H54 (cell line): ENCODE measurements around the gene MLX.
A peak's percentile ranks its signal among the peaks of the same experiment; 100 is the strongest.
"Not testable (repeated sequence)": the region's sequence is repeated elsewhere in the genome, so short reads cannot be mapped to it uniquely, and the experiment has no call there.

Experiments
- DNase-seq: peaks from one replicate; pipeline ENCODE4 v3.0.0; 2011; ENCODE audit warnings: low spot score, mixed read lengths; ENCODE audit not compliant: insufficient read length
- FAIRE-seq: peaks from 3 replicates; lab custom pipeline; 2011; peaks lifted over from hg19 to GRCh38; lab: Jason Lieb, UNC
- POLR2A ChIP-seq: IDR thresholded peaks from 2 replicates; pipeline ENCODE4 v1.6.1; 2011; ENCODE audit warnings: low read depth, mild to moderate bottlenecking, low read length

Gene MLX

GRCh38 chr17:42543190-42544079, 23.5 kb upstream of the MLX start:
- DNase-seq, result no peak
- no peak for TF ChIP-seq POLR2A
- no peak for FAIRE-seq

GRCh38 chr17:42544874-42545283, 22.0 kb upstream of the MLX start:
- no peak for FAIRE-seq
- DNase-seq, result no peak
- no peak for TF ChIP-seq POLR2A

DNA sequence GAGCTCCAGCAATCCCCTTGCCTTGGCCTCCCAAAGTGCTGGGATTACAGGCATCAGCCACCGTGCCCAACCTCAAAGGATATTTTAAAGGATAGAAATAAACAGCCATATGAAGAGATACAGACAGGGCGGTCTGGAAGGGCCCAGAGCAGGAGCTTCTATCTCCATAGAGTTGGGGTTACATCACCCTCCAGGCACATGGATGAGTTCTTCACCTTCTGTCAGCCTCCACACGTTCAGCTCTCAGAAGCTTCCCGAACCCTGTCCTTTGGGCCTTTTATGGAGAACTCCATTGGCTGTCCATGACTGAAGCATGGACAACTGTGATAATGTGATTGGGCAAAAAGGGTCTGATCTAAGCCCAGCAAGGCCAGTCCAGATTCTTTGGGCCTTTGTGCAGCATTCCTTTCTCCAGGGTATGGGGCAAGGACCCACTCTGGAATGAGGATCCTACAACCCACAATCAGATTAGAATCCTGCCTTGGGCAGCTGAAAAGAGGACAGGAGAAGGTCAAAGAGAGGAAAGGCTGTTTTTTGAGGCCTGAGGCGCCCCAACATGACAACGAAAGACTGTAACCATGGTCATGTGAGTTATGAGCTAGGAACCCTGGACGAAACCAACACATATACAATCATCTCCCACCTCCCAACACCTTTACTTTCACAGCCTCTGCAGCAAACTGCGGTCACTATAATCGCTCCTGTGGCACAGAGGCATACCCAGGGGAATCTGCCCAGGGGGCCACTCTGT, 21.0 kb upstream of the MLX start:
- DNase-seq, FAIRE-seq: not testable (repeated sequence)

DNA sequence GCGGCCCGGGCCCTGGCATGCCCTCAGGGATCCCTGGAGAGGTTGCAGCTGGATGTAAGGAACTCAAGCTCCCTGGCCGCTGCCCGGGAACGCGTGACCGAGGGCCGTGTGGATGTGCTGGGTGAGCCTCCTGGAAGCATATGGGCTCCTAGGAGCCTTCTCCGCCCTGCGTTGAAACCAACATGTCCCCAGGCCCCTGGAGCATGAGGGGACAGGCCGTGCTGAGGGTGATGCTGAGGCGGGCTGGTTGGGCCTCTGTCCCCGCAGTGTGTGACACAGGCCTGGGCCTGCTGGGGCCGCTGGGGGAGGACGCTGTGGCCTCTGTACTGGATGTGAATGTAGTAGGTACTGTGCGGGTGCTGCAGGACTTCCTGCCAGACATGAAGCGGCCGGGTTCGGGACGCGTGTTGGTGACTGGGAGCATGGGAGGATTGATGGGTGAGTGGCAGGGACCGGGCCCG, 19.9 kb upstream of the MLX start:
- TF ChIP-seq POLR2A, result no peak
- no peak for FAIRE-seq
- no peak for DNase-seq

DNA sequence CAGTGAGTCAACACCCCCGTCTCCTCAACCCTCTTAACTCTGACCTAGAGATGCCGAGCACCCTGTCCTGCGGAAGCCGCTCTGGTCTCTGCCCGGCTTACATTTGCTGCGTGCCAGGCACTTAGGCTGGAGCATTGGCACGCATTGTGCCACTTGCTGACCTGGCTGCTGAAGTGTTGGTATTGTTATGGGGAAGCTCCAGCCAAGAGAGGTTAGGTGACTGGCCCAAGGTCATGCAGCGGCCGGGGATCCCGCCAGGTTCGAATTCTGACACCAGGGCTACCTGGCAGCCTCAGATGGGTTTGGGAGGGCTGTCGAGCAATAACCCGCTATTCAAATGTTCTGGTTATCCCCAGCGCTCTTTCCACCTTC, 19.2 kb upstream of the MLX start:
- FAIRE-seq, result no peak
- no peak for DNase-seq
- no peak for TF ChIP-seq POLR2A

GRCh38 chr17:42548070-42548837, 18.6 kb upstream of the MLX start:
- FAIRE-seq (no peak), DNase-seq (no peak)
- TF ChIP-seq POLR2A, result no peak

DNA sequence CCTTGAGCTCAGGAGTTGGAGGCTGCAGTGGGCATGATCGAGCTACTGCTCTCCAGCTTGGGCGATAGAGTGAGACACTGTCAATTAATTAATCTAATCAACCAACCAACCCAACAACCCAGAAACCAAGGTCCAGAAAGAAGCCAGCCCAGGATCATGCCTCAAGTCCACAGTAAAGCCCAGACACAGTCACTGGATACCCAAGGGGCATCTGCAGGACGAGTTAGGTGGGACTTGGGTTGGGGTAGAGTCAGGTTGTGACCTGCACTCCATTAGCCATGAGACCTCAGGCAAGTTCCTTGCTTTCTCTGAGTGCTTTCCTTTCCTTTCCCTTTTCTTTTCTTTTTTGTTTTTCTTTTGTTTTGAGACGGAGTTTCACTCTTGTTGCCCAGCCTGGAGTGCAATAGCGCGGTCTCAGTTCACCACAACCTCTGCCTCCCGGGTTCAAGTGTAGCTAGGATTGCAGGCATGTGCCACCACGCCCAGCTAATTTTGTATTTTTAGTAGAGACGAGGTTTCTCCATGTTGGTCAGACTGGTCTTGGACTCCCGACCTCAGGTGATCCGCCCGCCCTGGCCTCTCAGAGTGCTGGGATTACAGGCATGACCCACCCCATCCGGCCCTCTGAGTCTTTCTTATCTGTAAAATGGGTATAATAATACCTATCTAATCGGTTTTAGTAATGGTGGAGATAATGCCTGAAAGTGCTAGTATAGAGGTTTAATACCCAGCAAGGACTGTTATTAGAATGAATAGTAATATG, 17.7 kb upstream of the MLX start:
- DNase-seq (no peak), FAIRE-seq (no peak)
- TF ChIP-seq POLR2A, result no peak

DNA sequence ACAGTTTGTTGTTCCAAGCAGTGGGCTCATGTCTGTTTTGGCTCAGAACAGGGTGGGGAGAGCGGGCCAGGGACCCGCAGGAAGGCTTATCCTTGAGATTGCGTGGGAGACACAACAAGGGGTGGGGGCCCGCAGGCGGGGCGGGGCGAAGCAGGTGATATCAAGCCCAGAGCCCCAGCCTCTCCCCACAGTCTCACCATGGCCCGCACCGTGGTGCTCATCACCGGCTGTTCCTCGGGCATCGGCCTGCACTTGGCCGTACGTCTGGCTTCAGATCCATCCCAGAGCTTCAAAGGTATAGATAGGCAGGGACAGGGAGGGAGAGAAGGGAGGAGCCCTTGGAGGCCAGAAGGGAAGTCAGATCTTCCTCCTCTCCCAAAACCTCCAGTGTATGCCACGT, 14.2 kb upstream of the MLX start, which contains the start of gene HSD17B1:
HSD17B1 (plus strand) TSS at position 188 of the 400 bp plus-strand sequence; CDS start at position 199, 11 bp downstream.
- not testable (repeated sequence) for DNase-seq, FAIRE-seq

GRCh38 chr17:42553161-42553818, 13.6 kb upstream of the MLX start:
- DNase-seq, result no peak
- TF ChIP-seq POLR2A, result no peak
- FAIRE-seq, result no peak

DNA sequence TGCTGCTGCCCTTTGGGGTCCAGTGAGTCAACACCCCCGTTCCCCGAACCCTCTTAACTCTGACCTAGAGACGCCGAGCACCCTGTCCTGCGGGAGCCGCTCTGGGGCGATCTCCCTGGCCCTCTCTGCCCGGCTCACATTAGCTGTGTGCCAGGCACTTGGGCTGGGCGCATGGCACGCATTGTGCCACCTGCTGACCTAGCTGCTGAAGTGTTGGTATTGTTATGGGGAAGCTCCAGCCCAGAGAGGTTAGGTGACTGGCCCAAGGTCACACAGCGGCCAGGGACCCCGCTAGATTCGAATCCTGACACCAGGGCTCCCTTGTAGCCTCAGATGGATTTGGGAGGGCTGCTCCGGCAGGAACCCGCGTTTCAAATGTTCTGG, 13.0 kb upstream of the MLX start:
- FAIRE-seq, result no peak
- no peak for DNase-seq
- TF ChIP-seq POLR2A, result no peak

- FAIRE-seq, result no peak
Measured at GRCh38 chr17:42554250-42555121, 12.4 kb upstream of the MLX start.

More at GRCh38 chr17:42554250-42555121, 12.4 kb upstream of the MLX start:
- TF ChIP-seq POLR2A, result peak; percentile 87
- DNase-seq, result peak; percentile 79
